Tibial nerve (tissue), 4 donors: ENCODE results near the gene ACADS. TPM values are rescaled to one million over a fixed set of nuclear protein-coding genes. Genes with fewer than 3 reads are reported as not detected.

Experiments
- DNase-seq, 2 donors: peaks; one replicate each; pipeline ENCODE4 v3.0.0-alpha.2; 2019; ENCODE audit warnings: low spot score in 2 of 2
- H3K27ac ChIP-seq, 4 donors: fragments of 200-600 bp; sonication (generic) in 3 of 4; one replicate each; pipeline ENCODE4 v1.5.1; 2017 to 2019; ENCODE audit warnings: mild to moderate bottlenecking in 1 of 4
- H3K27me3 ChIP-seq, 2 donors: fragments of 200-600 bp; sonication (generic) in 1 of 2; one replicate each; pipeline versions ENCODE4 v1.5.1 to v1.6.0; 2017 to 2019
- H3K36me3 ChIP-seq, 3 donors: fragments of 200-600 bp; sonication (generic); one replicate each; pipeline ENCODE4 v1.5.1; 2018 to 2019
- H3K4me1 ChIP-seq, 4 donors: fragments of 200-600 bp; sonication (generic) in 3 of 4; one replicate each; pipeline ENCODE4 v1.5.1; 2017 to 2019
- H3K4me3 ChIP-seq, 4 donors: fragments of 200-600 bp; sonication (generic) in 3 of 4; one replicate each; pipeline ENCODE4 v1.5.1; 2017 to 2019; ENCODE audit warnings: mild to moderate bottlenecking in 1 of 4, moderate library complexity in 1 of 4
- H3K9me3 ChIP-seq, 4 donors: fragments of 200-600 bp; sonication (generic) in 3 of 4; one replicate each; pipeline ENCODE4 v1.5.1; 2017 to 2019
- EP300 ChIP-seq, 2 donors: sonication (generic); formaldehyde crosslinking; IDR thresholded peaks; one replicate each; pipeline ENCODE4 v1.6.1; 2017; ENCODE audit warnings: antibody characterized with exemption in 2 of 2, mild to moderate bottlenecking in 1 of 2
- POLR2A ChIP-seq, 2 donors: fragments of 450-650 bp; IDR thresholded peaks; one replicate each; pipeline ENCODE4 v1.6.1; 2017; ENCODE audit warnings: antibody characterized with exemption in 2 of 2, mild to moderate bottlenecking in 2 of 2, moderate library complexity in 2 of 2
- WGBS, 2 donors: methylation state at CpG; one replicate each; pipeline ENCODE4 v1.1.5; 2018; 5-methylcytosine and 5-hydroxymethylcytosine counted together
- total RNA-seq, 4 donors: library from RNA; depleted of rRNA; stranded (reverse); fragments of >200 nt; gene quantifications; one replicate each; pipeline ENCODE4 v1.1.0, GENCODE V29; 2016
- TF ChIP-seq, protein P1 (sequence below), 5 experiments: fragments of 200-600 bp in 3 of 5; fragments of 450-650 bp in 2 of 5; sonication (generic) in 3 of 5; IDR thresholded peaks; one replicate each; pipeline ENCODE4 v1.5.1; 2016 to 2019; ENCODE audit warnings: antibody characterized with exemption in 5 of 5, mild to moderate bottlenecking in 3 of 5, moderate library complexity in 2 of 5

Gene ACADS
- total RNA-seq, 4 donors from 2014 or later: 24.7 to 53.4 (median 34.3) TPM

DNA sequence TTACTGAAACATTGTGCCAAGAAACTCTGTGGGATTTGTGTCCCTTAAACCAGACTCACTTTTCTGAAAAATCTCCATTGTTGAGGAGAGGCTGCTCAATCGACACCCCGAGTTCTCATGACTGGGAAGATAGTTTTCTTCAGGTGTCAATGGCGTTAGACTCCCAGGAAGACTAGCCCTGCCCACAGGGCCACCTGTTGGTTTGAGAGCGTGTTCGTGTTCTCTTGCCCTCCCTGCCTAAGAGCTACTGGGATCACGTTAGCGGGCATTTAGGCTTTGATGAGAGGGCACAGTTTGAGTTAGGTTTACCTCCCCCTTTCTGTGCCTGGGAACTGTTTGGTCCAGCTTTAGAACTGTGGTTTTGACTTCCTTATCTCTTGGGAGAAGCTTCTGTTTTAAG, 26.1 kb upstream of the ACADS start:
- TF ChIP-seq EP300 (IDR thresholded peaks at IDR 0.05) (no peak), POLR2A (IDR thresholded peaks at IDR 0.05) (no peak)
- TF ChIP-seq, protein P1, sequence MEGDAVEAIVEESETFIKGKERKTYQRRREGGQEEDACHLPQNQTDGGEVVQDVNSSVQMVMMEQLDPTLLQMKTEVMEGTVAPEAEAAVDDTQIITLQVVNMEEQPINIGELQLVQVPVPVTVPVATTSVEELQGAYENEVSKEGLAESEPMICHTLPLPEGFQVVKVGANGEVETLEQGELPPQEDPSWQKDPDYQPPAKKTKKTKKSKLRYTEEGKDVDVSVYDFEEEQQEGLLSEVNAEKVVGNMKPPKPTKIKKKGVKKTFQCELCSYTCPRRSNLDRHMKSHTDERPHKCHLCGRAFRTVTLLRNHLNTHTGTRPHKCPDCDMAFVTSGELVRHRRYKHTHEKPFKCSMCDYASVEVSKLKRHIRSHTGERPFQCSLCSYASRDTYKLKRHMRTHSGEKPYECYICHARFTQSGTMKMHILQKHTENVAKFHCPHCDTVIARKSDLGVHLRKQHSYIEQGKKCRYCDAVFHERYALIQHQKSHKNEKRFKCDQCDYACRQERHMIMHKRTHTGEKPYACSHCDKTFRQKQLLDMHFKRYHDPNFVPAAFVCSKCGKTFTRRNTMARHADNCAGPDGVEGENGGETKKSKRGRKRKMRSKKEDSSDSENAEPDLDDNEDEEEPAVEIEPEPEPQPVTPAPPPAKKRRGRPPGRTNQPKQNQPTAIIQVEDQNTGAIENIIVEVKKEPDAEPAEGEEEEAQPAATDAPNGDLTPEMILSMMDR (IDR thresholded peaks at IDR 0.05): no peak
- no peak overlapping the region for H3K4me3 ChIP-seq
- no peak for DNase-seq
- no peaks in the 10 kb centered on the region for H3K27me3 ChIP-seq
- no peak overlapping the region for H3K27ac ChIP-seq
- H3K36me3 ChIP-seq: peaks cover 0 to 93% (median 4%) of the 10 kb centered on the region in 3 donors
- H3K4me1 ChIP-seq: no peaks in the 10 kb centered on the region
- 84 to 94% methylated on average over 7 of the region's 7 CpGs for whole genome bisulfite sequencing, 2 donors
- H3K9me3 ChIP-seq: no peaks in the 10 kb centered on the region

DNA sequence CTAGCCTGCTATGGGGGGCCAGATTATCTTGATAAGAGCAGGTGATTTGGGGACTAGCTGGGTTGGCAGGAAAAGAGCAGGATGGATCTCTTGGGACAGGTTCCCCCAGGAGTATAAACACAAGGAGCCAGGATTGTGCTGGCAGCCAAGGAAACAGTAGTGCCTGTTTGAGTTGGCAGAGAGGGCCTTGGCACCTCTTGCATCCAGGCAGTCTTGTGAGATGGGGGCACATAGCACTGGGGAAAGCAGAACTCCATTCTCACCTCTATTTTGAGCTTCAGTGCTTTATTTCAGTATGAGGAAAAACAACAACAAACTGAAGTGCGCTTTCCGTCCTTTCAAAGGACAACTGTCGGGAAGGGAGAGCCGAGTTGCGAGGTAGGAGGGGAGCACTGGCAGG, 24.7 kb upstream of the ACADS start:
- Histone ChIP-seq H3K36me3 (peaks cover 0 to 83% (median 0%) of the 10 kb centered on the region in 3 donors), H3K9me3 (no peaks in the 10 kb centered on the region), H3K27me3 (no peaks in the 10 kb centered on the region), H3K4me1 (no peaks in the 10 kb centered on the region), H3K4me3 (no peak overlapping the region), H3K27ac (no peak overlapping the region)
- TF ChIP-seq POLR2A (IDR thresholded peaks at IDR 0.05) (no peak), EP300 (IDR thresholded peaks at IDR 0.05) (no peak)
- TF ChIP-seq, protein P1 (IDR thresholded peaks at IDR 0.05): no peak
- no peak for DNase-seq
- 90% methylated on average over 5 of the region's 5 CpGs for WGBS, 2 donors

DNA sequence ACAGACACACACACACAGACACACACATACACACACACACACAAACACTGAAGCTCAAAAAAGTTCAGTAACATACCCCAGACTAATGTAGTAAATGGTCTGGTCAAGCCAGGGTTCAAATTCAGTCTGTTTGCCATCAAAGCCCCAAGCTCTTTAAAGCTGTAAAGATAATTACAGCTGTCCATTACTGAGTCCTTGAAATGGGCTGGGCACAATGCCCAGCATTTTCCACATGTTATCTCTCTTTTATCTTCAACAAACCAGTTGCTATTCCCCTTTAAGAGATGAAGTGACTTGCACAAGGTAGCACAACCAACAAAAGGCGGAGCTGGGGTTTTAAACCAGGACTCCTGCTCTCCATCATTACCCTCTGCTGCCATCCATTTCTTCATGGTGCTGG, 23.0 kb upstream of the ACADS start:
- TF ChIP-seq POLR2A (IDR thresholded peaks at IDR 0.05) (no peak), EP300 (IDR thresholded peaks at IDR 0.05) (no peak)
- TF ChIP-seq, protein P1 (IDR thresholded peaks at IDR 0.05): no peak
- Histone ChIP-seq H3K4me1 (no peaks in the 10 kb centered on the region), H3K27ac (no peak overlapping the region), H3K27me3 (no peaks in the 10 kb centered on the region), H3K4me3 (no peak overlapping the region), H3K36me3 (peaks cover 0 to 66% (median 0%) of the 10 kb centered on the region in 3 donors), H3K9me3 (no peaks in the 10 kb centered on the region)
- no peak for DNase-seq
- WGBS, 2 donors: 100% methylated on average over 1 of the region's 1 CpG

DNA sequence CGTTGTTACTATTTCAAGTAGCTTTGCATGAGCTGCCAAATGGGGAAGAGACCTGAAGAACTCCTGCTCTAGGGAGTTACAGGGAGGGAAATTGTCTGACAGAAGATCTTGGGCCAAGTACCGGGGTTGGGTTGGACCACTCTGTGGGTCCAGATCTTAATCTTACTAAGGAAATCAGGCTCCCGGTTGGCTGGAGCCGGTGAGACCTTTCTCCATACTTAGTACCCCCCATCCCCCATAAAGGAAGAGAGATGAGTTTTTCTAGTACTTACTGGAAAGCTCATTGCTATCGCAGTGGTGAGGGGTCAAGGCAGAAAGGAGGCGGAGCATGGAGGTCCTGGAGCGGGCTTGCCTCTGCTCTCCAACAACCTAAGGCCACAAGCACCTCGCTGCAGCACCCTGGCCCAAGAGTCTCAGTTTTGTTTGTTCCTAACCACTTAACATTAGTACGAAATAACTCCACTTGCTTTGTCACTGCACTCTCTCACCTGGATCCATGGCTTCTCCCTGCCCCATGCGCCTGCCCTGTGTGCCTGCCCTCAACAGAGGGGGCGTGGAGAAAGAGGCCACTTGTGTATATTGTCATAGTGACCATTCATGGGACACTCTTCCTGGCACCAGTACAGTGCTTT, 22.2 kb upstream of the ACADS start:
- WGBS, 2 donors: 82 to 83% methylated on average over 11 of the region's 11 CpGs
- TF ChIP-seq, protein P1 (IDR thresholded peaks at IDR 0.05): no peak
- no peak for TF ChIP-seq EP300 (IDR thresholded peaks at IDR 0.05)
- TF ChIP-seq POLR2A (IDR thresholded peaks at IDR 0.05): no peak
- H3K9me3 ChIP-seq: no peaks in the 10 kb centered on the region
- DNase-seq: no peak
- H3K27ac ChIP-seq: no peak overlapping the region
- H3K4me3 ChIP-seq: no peak overlapping the region
- peaks cover 0 to 58% (median 0%) of the 10 kb centered on the region in 3 donors for H3K36me3 ChIP-seq
- H3K27me3 ChIP-seq: no peaks in the 10 kb centered on the region
- H3K4me1 ChIP-seq: no peaks in the 10 kb centered on the region

DNA sequence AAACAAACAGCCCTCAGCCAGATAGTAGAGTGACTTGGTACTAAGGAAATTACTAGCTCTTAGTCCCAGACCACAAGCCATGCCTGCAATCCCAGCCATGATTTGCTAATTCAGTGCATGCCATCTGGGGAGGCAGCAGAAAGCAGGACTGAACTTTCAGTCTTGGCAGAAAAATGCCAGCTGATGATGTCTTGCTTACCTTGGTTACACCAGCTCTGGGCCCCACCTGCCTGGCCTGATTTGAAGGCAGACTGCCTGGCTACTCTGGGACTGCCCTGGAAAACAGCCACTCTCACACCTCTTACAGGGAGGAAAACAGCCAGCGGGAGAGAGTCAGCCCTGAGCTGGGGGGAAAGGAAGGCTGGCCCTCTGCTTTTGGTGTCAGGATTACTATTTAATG, 20.0 kb upstream of the ACADS start:
- Histone ChIP-seq H3K36me3 (peaks cover 0 to 36% (median 0%) of the 10 kb centered on the region in 3 donors), H3K4me1 (peaks cover 0 to 7% (median 4%) of the 10 kb centered on the region in 4 donors), H3K27me3 (no peaks in the 10 kb centered on the region), H3K4me3 (no peak overlapping the region), H3K27ac (no peak overlapping the region), H3K9me3 (no peaks in the 10 kb centered on the region)
- DNase-seq: no peak
- 95 to 100% methylated on average over 1 of the region's 1 CpG for WGBS, 2 donors
- TF ChIP-seq EP300 (IDR thresholded peaks at IDR 0.05) (no peak), POLR2A (IDR thresholded peaks at IDR 0.05) (no peak)
- TF ChIP-seq, protein P1 (IDR thresholded peaks at IDR 0.05): no peak
